GM19372 (cell line): ENCODE data around the gene RASSF4.

Experiments
- ATAC-seq: cut with Tn5 transposase; IDR thresholded peaks from one replicate; pipeline ENCODE4 v1.9.1; 2021; ENCODE audit warnings: mild to moderate bottlenecking, low read depth, moderate library complexity; ENCODE audit not compliant: unreplicated experiment

The RASSF4 gene

GRCh38 chr10:44926751-44927351 lies 32.8 kb upstream of the RASSF4 start:
- ATAC-seq = no peak

GRCh38 chr10:44927352-44927751 lies 32.2 kb upstream of the RASSF4 start:
- no peak for ATAC-seq

- ATAC-seq = no peak
Measured at GRCh38 chr10:44928462-44928861, 31.1 kb upstream of the RASSF4 start.

GRCh38 chr10:44929356-44930255 lies 30.0 kb upstream of the RASSF4 start:
- ATAC-seq = no peak

GRCh38 chr10:44930904-44931620 lies 28.5 kb upstream of the RASSF4 start:
- ATAC-seq = no peak

GRCh38 chr10:44931621-44932516 lies 27.7 kb upstream of the RASSF4 start:
- no peak for ATAC-seq

GRCh38 chr10:44932517-44933450 lies 26.8 kb upstream of the RASSF4 start:
- peak; percentile 99 for ATAC-seq

GRCh38 chr10:44933451-44934321 lies 25.9 kb upstream of the RASSF4 start:
- no peak for ATAC-seq

GRCh38 chr10:44934416-44935200 lies 25.0 kb upstream of the RASSF4 start:
- ATAC-seq = no peak

GRCh38 chr10:44935201-44935965 lies 24.2 kb upstream of the RASSF4 start:
- ATAC-seq = no peak

GRCh38 chr10:44935966-44936295 lies 23.7 kb upstream of the RASSF4 start:
- no peak for ATAC-seq

- no peak for ATAC-seq
Measured at GRCh38 chr10:44936314-44936975, 23.2 kb upstream of the RASSF4 start.

- ATAC-seq = no peak
Measured at GRCh38 chr10:44937196-44938005, 22.2 kb upstream of the RASSF4 start.

GRCh38 chr10:44938956-44939355 lies 20.6 kb upstream of the RASSF4 start:
- no peak for ATAC-seq

GRCh38 chr10:44939691-44940401 lies 19.8 kb upstream of the RASSF4 start:
- ATAC-seq = no peak
